ENCODE results near the gene UQCRC2. TPM values are rescaled to one million over a fixed set of nuclear protein-coding genes. Genes with fewer than 3 reads are reported as not detected.

UQCRC2 gene
- polyA plus RNA-seq, 1 experiment: 245 TPM

GRCh38 chr16:21962475-21962874 lies 9.3 kb downstream of the UQCRC2 start:
- Histone ChIP-seq H3K4me3 (ENCODE audit: low read depth, low read length) (no peak overlapping the region), H3K9me3 (ENCODE audit: control insufficient read depth, insufficient read depth, low read length) (no peaks in the 10 kb centered on the region), H3K27me3 (ENCODE audit: control insufficient read depth, insufficient read depth, low read length) (no peaks in the 10 kb centered on the region), H3K27ac (ENCODE audit: low read depth, low read length) (no peak overlapping the region)
- TF ChIP-seq, protein P1, sequence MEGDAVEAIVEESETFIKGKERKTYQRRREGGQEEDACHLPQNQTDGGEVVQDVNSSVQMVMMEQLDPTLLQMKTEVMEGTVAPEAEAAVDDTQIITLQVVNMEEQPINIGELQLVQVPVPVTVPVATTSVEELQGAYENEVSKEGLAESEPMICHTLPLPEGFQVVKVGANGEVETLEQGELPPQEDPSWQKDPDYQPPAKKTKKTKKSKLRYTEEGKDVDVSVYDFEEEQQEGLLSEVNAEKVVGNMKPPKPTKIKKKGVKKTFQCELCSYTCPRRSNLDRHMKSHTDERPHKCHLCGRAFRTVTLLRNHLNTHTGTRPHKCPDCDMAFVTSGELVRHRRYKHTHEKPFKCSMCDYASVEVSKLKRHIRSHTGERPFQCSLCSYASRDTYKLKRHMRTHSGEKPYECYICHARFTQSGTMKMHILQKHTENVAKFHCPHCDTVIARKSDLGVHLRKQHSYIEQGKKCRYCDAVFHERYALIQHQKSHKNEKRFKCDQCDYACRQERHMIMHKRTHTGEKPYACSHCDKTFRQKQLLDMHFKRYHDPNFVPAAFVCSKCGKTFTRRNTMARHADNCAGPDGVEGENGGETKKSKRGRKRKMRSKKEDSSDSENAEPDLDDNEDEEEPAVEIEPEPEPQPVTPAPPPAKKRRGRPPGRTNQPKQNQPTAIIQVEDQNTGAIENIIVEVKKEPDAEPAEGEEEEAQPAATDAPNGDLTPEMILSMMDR (IDR thresholded peaks at IDR 0.05; ENCODE audit: low read depth, low read length): no peak
- CTCF ChIA-PET: interaction anchor here (1.2 kb wide), 1 partner anchor 226 kb away, joined by 4 read pairs; no protein-coding TSS in a partner anchor
- no peak for DNase-seq (ENCODE audit: low read depth, low spot score)
- POLR2A ChIA-PET: no interaction called here

- no peak overlapping the region for H3K27ac ChIP-seq (ENCODE audit: low read depth, low read length)
- ChIA-PET POLR2A (no interaction called here), CTCF (interaction anchor here (0.7 kb wide), 1 partner anchor 135 kb away, joined by 4 read pairs; no protein-coding TSS in a partner anchor)
- DNase-seq (ENCODE audit: low read depth, low spot score): no peak
- no peaks in the 10 kb centered on the region for H3K27me3 ChIP-seq (ENCODE audit: control insufficient read depth, insufficient read depth, low read length)
- no peaks in the 10 kb centered on the region for H3K9me3 ChIP-seq (ENCODE audit: control insufficient read depth, insufficient read depth, low read length)
- no peak overlapping the region for H3K4me3 ChIP-seq (ENCODE audit: low read depth, low read length)
- TF ChIP-seq, protein P1 (IDR thresholded peaks at IDR 0.05; ENCODE audit: low read depth, low read length): no peak
These were observed 10.7 kb downstream of the UQCRC2 start for GRCh38 chr16:21963887-21964286.

GRCh38 chr16:21964353-21964752 lies 11.2 kb downstream of the UQCRC2 start:
- no peak for DNase-seq (ENCODE audit: low read depth, low spot score)
- no peaks in the 10 kb centered on the region for H3K9me3 ChIP-seq (ENCODE audit: control insufficient read depth, insufficient read depth, low read length)
- H3K4me3 ChIP-seq (ENCODE audit: low read depth, low read length): no peak overlapping the region
- TF ChIP-seq, protein P1 (IDR thresholded peaks at IDR 0.05; ENCODE audit: low read depth, low read length): no peak
- H3K27ac ChIP-seq (ENCODE audit: low read depth, low read length): no peak overlapping the region
- ChIA-PET CTCF (interaction anchor here (0.7 kb wide), 1 partner anchor 135 kb away, joined by 4 read pairs; no protein-coding TSS in a partner anchor), POLR2A (no interaction called here)
- no peaks in the 10 kb centered on the region for H3K27me3 ChIP-seq (ENCODE audit: control insufficient read depth, insufficient read depth, low read length)

DNA sequence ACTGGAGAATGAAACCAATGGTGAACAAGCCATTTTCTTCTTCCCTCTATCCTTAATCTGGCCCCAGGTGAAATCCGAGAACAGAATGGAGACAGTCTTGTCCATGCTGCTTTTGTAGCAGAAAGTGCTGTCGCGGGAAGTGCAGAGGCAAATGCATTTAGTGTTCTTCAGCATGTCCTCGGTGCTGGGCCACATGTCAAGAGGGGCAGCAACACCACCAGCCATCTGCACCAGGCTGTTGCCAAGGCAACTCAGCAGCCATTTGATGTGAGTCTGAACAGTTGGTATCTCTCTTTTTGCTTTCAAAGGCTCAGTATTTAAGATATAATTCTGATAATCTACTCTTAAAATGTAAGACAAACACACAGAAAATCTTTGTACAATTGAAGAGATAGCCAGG lies 18.7 kb downstream of the UQCRC2 start:
- ChIA-PET POLR2A (no interaction called here), CTCF (interaction anchor here (1.4 to 2.1 kb wide), 2 partner anchors 106 kb away, joined by 3 to 6 read pairs; no protein-coding TSS in a partner anchor)
- Histone ChIP-seq H3K4me3 (ENCODE audit: low read depth, low read length) (no peak overlapping the region), H3K27me3 (ENCODE audit: control insufficient read depth, insufficient read depth, low read length) (no peaks in the 10 kb centered on the region), H3K9me3 (ENCODE audit: control insufficient read depth, insufficient read depth, low read length) (no peaks in the 10 kb centered on the region), H3K27ac (ENCODE audit: low read depth, low read length) (no peak overlapping the region)
- no peak for DNase-seq (ENCODE audit: low read depth, low spot score)
- TF ChIP-seq, protein P1 (IDR thresholded peaks at IDR 0.05; ENCODE audit: low read depth, low read length): no peak

DNA sequence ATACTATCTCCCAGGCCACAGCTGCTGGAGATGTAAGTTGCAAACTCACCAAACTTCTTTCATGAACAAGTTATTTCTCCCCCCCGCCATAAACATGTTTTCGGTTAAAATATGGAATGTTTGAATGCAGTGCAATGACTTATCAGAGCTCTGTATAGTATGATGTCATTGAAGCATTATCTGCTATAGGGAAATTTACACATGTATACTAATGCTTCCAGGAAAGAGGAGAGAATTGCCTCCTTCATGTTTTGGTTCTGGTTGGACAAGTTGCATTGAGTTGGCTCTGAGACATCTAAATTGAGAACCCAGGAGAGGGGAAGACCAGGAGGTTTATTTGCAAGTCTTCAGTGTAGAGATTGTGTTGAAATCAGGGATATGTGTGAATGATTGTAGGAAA lies 20.8 kb downstream of the UQCRC2 start:
- no peak overlapping the region for H3K4me3 ChIP-seq (ENCODE audit: low read depth, low read length)
- no peaks in the 10 kb centered on the region for H3K9me3 ChIP-seq (ENCODE audit: control insufficient read depth, insufficient read depth, low read length)
- ChIA-PET CTCF (interaction anchor here (0.7 to 2.7 kb wide), 4 partner anchors 104 to 215 kb away, joined by 3 to 13 read pairs (median 3); no protein-coding TSS in a partner anchor), POLR2A (no interaction called here)
- no peaks in the 10 kb centered on the region for H3K27me3 ChIP-seq (ENCODE audit: control insufficient read depth, insufficient read depth, low read length)
- no peak for DNase-seq (ENCODE audit: low read depth, low spot score)
- TF ChIP-seq, protein P1 (IDR thresholded peaks at IDR 0.05; ENCODE audit: low read depth, low read length): no peak
- no peak overlapping the region for H3K27ac ChIP-seq (ENCODE audit: low read depth, low read length)

All from AG04450 (cell line).